ENCODE data around the gene EIF2S1. TPM values are rescaled to one million over a fixed set of nuclear protein-coding genes. Genes with fewer than 3 reads are reported as not detected.

The EIF2S1 gene
- total RNA-seq, result 184 and 191 TPM in 2 replicates

GRCh38 chr14:67359775-67360469 lies at the start of gene EIF2S1, which contains the start of gene ATP6V1D:
Gene EIF2S1 (plus strand): TSS chr14:67360328. CDS start chr14:67364768, 4,440 bp downstream.
Gene ATP6V1D (minus strand): TSS chr14:67359804. CDS start chr14:67359698, 106 bp downstream.

GRCh38 chr14:67411820-67412421 lies 51.8 kb downstream of the EIF2S1 start, which contains the start of gene PLEK2:
Gene PLEK2 (minus strand): TSS chr14:67412165. CDS start chr14:67412059, 106 bp downstream.

Small RNAs within 50 kb of the gene (small RNA-seq; reads per million reads assigned to genes)
- gene RF00019, result not detected

Other genes with a start within 250 kb of the EIF2S1 start
- 0.19 TPM in 1 of 2 replicates, not detected in the other for gene GARIN2, start 170.9 kb upstream of the EIF2S1 start, total RNA-seq
- 20.6 and 25.1 TPM in 2 replicates for gene PALS1, start 118.9 kb upstream of the EIF2S1 start, total RNA-seq
- gene ATP6V1D, start 524 bp upstream of the EIF2S1 start, total RNA-seq, result 72.2 and 85.7 TPM in 2 replicates
- gene PLEK2, start 51.8 kb downstream of the EIF2S1 start, total RNA-seq, result 1.6 and 2.9 TPM in 2 replicates
- gene TMEM229B, start 128.4 kb downstream of the EIF2S1 start, total RNA-seq, result under 0.01 TPM in 2 replicates
- 0.10 and 0.33 TPM in 2 replicates for gene PLEKHH1, start 173.0 kb downstream of the EIF2S1 start, total RNA-seq
- 9.2 and 10.8 TPM in 2 replicates for gene PIGH, start 239.9 kb downstream of the EIF2S1 start, total RNA-seq